ENCODE measurements around the gene APLP2.

The APLP2 gene

GRCh38 chr11:130068546-130068985 is 1.1 kb upstream of the APLP2 start:
- no peaks in the 10 kb centered on the region for H3K27me3 ChIP-seq
- peaks cover 31 to 36% of the 10 kb centered on the region in 2 experiments for H3K4me1 ChIP-seq (ENCODE audit: control insufficient read depth in 1 of 2, insufficient read depth in 1 of 2, low read depth in 1 of 2, low read length in 1 of 2)
- H3K27ac ChIP-seq = peak overlapping the region; percentile 91
- H3K36me3 ChIP-seq = no peaks in the 10 kb centered on the region
- H3K9me3 ChIP-seq = no peaks in the 10 kb centered on the region
- H3K4me3 ChIP-seq (ENCODE audit: low read depth in 1 of 2, low read length in 1 of 2) = peak overlapping the region; percentile 92 to 96
- no peak for TF ChIP-seq CTCF (IDR thresholded peaks at IDR 0.05)

- peaks cover 31 to 39% of the 10 kb centered on the region in 2 experiments for H3K4me1 ChIP-seq (ENCODE audit: control insufficient read depth in 1 of 2, insufficient read depth in 1 of 2, low read depth in 1 of 2, low read length in 1 of 2)
- peak overlapping the region; percentile 92 to 96 for H3K4me3 ChIP-seq (ENCODE audit: low read depth in 1 of 2, low read length in 1 of 2)
- no peaks in the 10 kb centered on the region for H3K9me3 ChIP-seq
- no peaks in the 10 kb centered on the region for H3K36me3 ChIP-seq
- TF ChIP-seq CTCF (IDR thresholded peaks at IDR 0.05) = peak; percentile 67
- no peaks in the 10 kb centered on the region for H3K27me3 ChIP-seq
- H3K27ac ChIP-seq = peak overlapping the region; percentile 91
Measured at GRCh38 chr11:130068986-130069658, 572 bp upstream of the APLP2 start.

GRCh38 chr11:130070109-130070845 is 583 bp downstream of the APLP2 start:
- peak overlapping the region; percentile 92 to 96 for H3K4me3 ChIP-seq (ENCODE audit: low read depth in 1 of 2, low read length in 1 of 2)
- H3K9me3 ChIP-seq = no peaks in the 10 kb centered on the region
- H3K4me1 ChIP-seq (ENCODE audit: control insufficient read depth in 1 of 2, insufficient read depth in 1 of 2, low read depth in 1 of 2, low read length in 1 of 2) = peaks cover 31 to 39% of the 10 kb centered on the region in 2 experiments
- H3K27ac ChIP-seq = peak overlapping the region; percentile 91
- TF ChIP-seq CTCF (IDR thresholded peaks at IDR 0.05) = no peak
- no peaks in the 10 kb centered on the region for H3K27me3 ChIP-seq
- H3K36me3 ChIP-seq = no peaks in the 10 kb centered on the region

- Histone ChIP-seq H3K9me3 (no peaks in the 10 kb centered on the region), H3K4me3 (ENCODE audit: low read depth in 1 of 2, low read length in 1 of 2) (peak overlapping the region; percentile 92 to 96), H3K4me1 (ENCODE audit: control insufficient read depth in 1 of 2, insufficient read depth in 1 of 2, low read depth in 1 of 2, low read length in 1 of 2) (peaks cover 31 to 39% of the 10 kb centered on the region in 2 experiments), H3K27ac (peak overlapping the region; percentile 91), H3K36me3 (no peaks in the 10 kb centered on the region), H3K27me3 (no peaks in the 10 kb centered on the region)
- TF ChIP-seq CTCF (IDR thresholded peaks at IDR 0.05) = no peak
Measured at GRCh38 chr11:130070846-130071200, 1.1 kb downstream of the APLP2 start.

- Histone ChIP-seq H3K9me3 (no peaks in the 10 kb centered on the region), H3K4me1 (ENCODE audit: control insufficient read depth in 1 of 2, insufficient read depth in 1 of 2, low read depth in 1 of 2, low read length in 1 of 2) (peaks cover 31 to 39% of the 10 kb centered on the region in 2 experiments), H3K27me3 (no peaks in the 10 kb centered on the region), H3K36me3 (no peaks in the 10 kb centered on the region), H3K27ac (peak overlapping the region; percentile 91), H3K4me3 (ENCODE audit: low read depth in 1 of 2, low read length in 1 of 2) (peak overlapping the region; percentile 92 to 96)
- TF ChIP-seq CTCF (IDR thresholded peaks at IDR 0.05) = no peak
Measured at GRCh38 chr11:130071211-130071712, 1.6 kb downstream of the APLP2 start.

All from neutrophil (primary cell).